ENCODE data around the gene WDR43. TPM values are rescaled to one million over a fixed set of nuclear protein-coding genes. Genes with fewer than 3 reads are reported as not detected.

Gene WDR43
- total and polyA plus RNA-seq, 2 donors from 2014 or later, result 9.6 to 40.5 TPM

- no peak for FAIRE-seq
- Histone ChIP-seq H3K9ac (ENCODE audit: low read length in 3 of 3) (no peak overlapping the region), H3K4me3 (ENCODE audit: low read length in 3 of 3) (no peak overlapping the region), H3K27ac (ENCODE audit: low read depth in 2 of 2, low read length in 2 of 2) (no peak overlapping the region), H3K4me1 (ENCODE audit: control insufficient read depth in 2 of 3, insufficient read depth in 2 of 3, low read depth in 1 of 3, low read length in 3 of 3) (no peaks in the 10 kb centered on the region), H3K9me3 (ENCODE audit: control insufficient read depth in 2 of 3, insufficient read depth in 1 of 3, low read length in 3 of 3) (no peaks in the 10 kb centered on the region), H3K36me3 (ENCODE audit: control insufficient read depth in 2 of 3, insufficient read depth in 3 of 3, low read length in 3 of 3) (peaks cover 2 to 46% (median 15%) of the 10 kb centered on the region in 3 donors), H3K27me3 (ENCODE audit: control insufficient read depth, insufficient read depth, low read length) (no peaks in the 10 kb centered on the region)
- no peak for DNase-seq
- TF ChIP-seq CTCF (IDR thresholded peaks at IDR 0.05; ENCODE audit: borderline replicate concordance, extremely low read depth, insufficient read depth), result no peak
- intact Hi-C loops (cut with DNase I), result no loop called here
These were observed 21.5 kb downstream of the WDR43 start for GRCh38 chr2:28915939-28916338.

GRCh38 chr2:28926847-28927246, 32.4 kb downstream of the WDR43 start:
- no peak for DNase-seq
- intact Hi-C loops (cut with DNase I), result no loop called here

GRCh38 chr2:28927469-28927868, 33.0 kb downstream of the WDR43 start:
- DNase-seq (no peak), FAIRE-seq (no peak)
- H3K4me3 ChIP-seq (ENCODE audit: low read length in 3 of 3), result no peak overlapping the region
- intact Hi-C loops (cut with DNase I), result no loop called here
- peaks cover 7 to 27% (median 11%) of the 10 kb centered on the region in 3 donors for H3K36me3 ChIP-seq (ENCODE audit: control insufficient read depth in 2 of 3, insufficient read depth in 3 of 3, low read length in 3 of 3)
- no peaks in the 10 kb centered on the region for H3K9me3 ChIP-seq (ENCODE audit: control insufficient read depth in 2 of 3, insufficient read depth in 1 of 3, low read length in 3 of 3)
- no peak overlapping the region for H3K9ac ChIP-seq (ENCODE audit: low read length in 3 of 3)
- H3K27me3 ChIP-seq (ENCODE audit: control insufficient read depth, insufficient read depth, low read length), result no peaks in the 10 kb centered on the region
- no peak overlapping the region for H3K27ac ChIP-seq (ENCODE audit: low read depth in 2 of 2, low read length in 2 of 2)
- no peak for TF ChIP-seq CTCF (IDR thresholded peaks at IDR 0.05; ENCODE audit: borderline replicate concordance, extremely low read depth, insufficient read depth)
- no peaks in the 10 kb centered on the region for H3K4me1 ChIP-seq (ENCODE audit: control insufficient read depth in 2 of 3, insufficient read depth in 2 of 3, low read depth in 1 of 3, low read length in 3 of 3)

More at GRCh38 chr2:28926847-28927246, 32.4 kb downstream of the WDR43 start:
- Histone ChIP-seq H3K4me1 (ENCODE audit: control insufficient read depth in 2 of 3, insufficient read depth in 2 of 3, low read depth in 1 of 3, low read length in 3 of 3) (no peaks in the 10 kb centered on the region), H3K36me3 (ENCODE audit: control insufficient read depth in 2 of 3, insufficient read depth in 3 of 3, low read length in 3 of 3) (peaks cover 7 to 27% (median 11%) of the 10 kb centered on the region in 3 donors), H3K27me3 (ENCODE audit: control insufficient read depth, insufficient read depth, low read length) (no peaks in the 10 kb centered on the region), H3K4me3 (ENCODE audit: low read length in 3 of 3) (no peak overlapping the region), H3K9me3 (ENCODE audit: control insufficient read depth in 2 of 3, insufficient read depth in 1 of 3, low read length in 3 of 3) (no peaks in the 10 kb centered on the region), H3K9ac (ENCODE audit: low read length in 3 of 3) (no peak overlapping the region), H3K27ac (ENCODE audit: low read depth in 2 of 2, low read length in 2 of 2) (no peak overlapping the region)
- no peak for TF ChIP-seq CTCF (IDR thresholded peaks at IDR 0.05; ENCODE audit: borderline replicate concordance, extremely low read depth, insufficient read depth)
- no peak for FAIRE-seq

- Histone ChIP-seq H3K9me3 (ENCODE audit: control insufficient read depth in 2 of 3, insufficient read depth in 1 of 3, low read length in 3 of 3) (no peaks in the 10 kb centered on the region), H3K4me1 (ENCODE audit: control insufficient read depth in 2 of 3, insufficient read depth in 2 of 3, low read depth in 1 of 3, low read length in 3 of 3) (no peaks in the 10 kb centered on the region), H3K9ac (ENCODE audit: low read length in 3 of 3) (no peak overlapping the region), H3K27ac (ENCODE audit: low read depth in 2 of 2, low read length in 2 of 2) (no peak overlapping the region), H3K4me3 (ENCODE audit: low read length in 3 of 3) (no peak overlapping the region), H3K27me3 (ENCODE audit: control insufficient read depth, insufficient read depth, low read length) (no peaks in the 10 kb centered on the region), H3K36me3 (ENCODE audit: control insufficient read depth in 2 of 3, insufficient read depth in 3 of 3, low read length in 3 of 3) (peaks cover 7 to 27% (median 11%) of the 10 kb centered on the region in 3 donors)
- intact Hi-C loops (cut with DNase I), result no loop called here
- DNase-seq (no peak), FAIRE-seq (no peak)
- no peak for TF ChIP-seq CTCF (IDR thresholded peaks at IDR 0.05; ENCODE audit: borderline replicate concordance, extremely low read depth, insufficient read depth)
These were observed 33.4 kb downstream of the WDR43 start for GRCh38 chr2:28927878-28928277.
